Measurements from ENCODE around the gene ERRFI1.

GRCh38 chr1:7993593-7994479 lies 32.3 kb downstream of the ERRFI1 start:
- TF ChIP-seq CTCF (conservative IDR thresholded peaks at IDR 0.05) = no peak
- no peak for TF ChIP-seq ZFX (IDR thresholded peaks at IDR 0.05)

All from C4-2B (cell line).